ENCODE results near the gene CALCA. TPM values are rescaled to one million over a fixed set of nuclear protein-coding genes. Genes with fewer than 3 reads are reported as not detected.

CALCA gene
- total RNA-seq, 2 experiments from 2014 or later: not detected

DNA sequence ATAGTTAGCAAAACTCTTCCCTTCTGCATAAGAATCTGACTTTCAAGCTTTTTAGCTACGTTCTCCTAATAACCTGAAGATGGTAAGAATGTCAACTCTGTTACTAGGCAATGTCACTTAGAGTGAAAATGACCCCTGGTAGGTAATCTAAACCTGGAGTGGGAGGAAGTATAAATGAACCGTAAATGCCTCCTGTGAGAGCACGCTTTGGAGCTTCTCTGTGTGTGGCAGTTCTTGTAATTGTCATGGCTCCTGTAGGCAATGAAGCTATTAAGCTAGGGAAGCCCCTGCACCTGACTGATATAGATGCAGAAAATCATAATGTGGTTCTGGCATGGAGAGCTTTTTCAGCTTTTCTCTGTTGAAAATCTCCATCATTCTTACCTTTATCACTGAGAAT is 29.4 kb downstream of the CALCA start:
- no peaks in the 10 kb centered on the region for H3K79me2 ChIP-seq (ENCODE audit: insufficient read depth, low read depth, low read length)
- CTCF ChIA-PET (ENCODE audit: unreplicated experiment): no interaction called here
- no peak overlapping the region for H3K4me3 ChIP-seq (ENCODE audit: low read depth, low read length, poor library complexity, severe bottlenecking)
- DNase-seq (ENCODE audit: low spot score): no peak
- no peak overlapping the region for H3K4me2 ChIP-seq (ENCODE audit: low read length)
- H2AFZ ChIP-seq (ENCODE audit: low read length): no peak overlapping the region
- H3K4me1 ChIP-seq (ENCODE audit: insufficient read depth, low read length, poor library complexity, severe bottlenecking): no peaks in the 10 kb centered on the region
- H3K9me2 ChIP-seq (ENCODE audit: insufficient read depth, low read length): no peaks in the 10 kb centered on the region
- POLR2A ChIA-PET: no interaction called here
- no TSS peak for BruUV-seq (replicated peaks)
- intact Hi-C loops (cut with micrococcal nuclease; ENCODE audit: unreplicated experiment): no loop called here
- TF ChIP-seq, protein P1, sequence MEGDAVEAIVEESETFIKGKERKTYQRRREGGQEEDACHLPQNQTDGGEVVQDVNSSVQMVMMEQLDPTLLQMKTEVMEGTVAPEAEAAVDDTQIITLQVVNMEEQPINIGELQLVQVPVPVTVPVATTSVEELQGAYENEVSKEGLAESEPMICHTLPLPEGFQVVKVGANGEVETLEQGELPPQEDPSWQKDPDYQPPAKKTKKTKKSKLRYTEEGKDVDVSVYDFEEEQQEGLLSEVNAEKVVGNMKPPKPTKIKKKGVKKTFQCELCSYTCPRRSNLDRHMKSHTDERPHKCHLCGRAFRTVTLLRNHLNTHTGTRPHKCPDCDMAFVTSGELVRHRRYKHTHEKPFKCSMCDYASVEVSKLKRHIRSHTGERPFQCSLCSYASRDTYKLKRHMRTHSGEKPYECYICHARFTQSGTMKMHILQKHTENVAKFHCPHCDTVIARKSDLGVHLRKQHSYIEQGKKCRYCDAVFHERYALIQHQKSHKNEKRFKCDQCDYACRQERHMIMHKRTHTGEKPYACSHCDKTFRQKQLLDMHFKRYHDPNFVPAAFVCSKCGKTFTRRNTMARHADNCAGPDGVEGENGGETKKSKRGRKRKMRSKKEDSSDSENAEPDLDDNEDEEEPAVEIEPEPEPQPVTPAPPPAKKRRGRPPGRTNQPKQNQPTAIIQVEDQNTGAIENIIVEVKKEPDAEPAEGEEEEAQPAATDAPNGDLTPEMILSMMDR (conservative IDR thresholded peaks at IDR 0.05; ENCODE audit: low read length): no peak
- no peaks in the 10 kb centered on the region for H4K20me1 ChIP-seq (ENCODE audit: insufficient read depth, low read length)
- H3K36me3 ChIP-seq (ENCODE audit: insufficient read depth, low read length): no peaks in the 10 kb centered on the region
- no peak overlapping the region for H3K27ac ChIP-seq (ENCODE audit: low read depth, low read length, poor library complexity, severe bottlenecking)
- H3K9me3 ChIP-seq (ENCODE audit: low read length): no peaks in the 10 kb centered on the region

DNA sequence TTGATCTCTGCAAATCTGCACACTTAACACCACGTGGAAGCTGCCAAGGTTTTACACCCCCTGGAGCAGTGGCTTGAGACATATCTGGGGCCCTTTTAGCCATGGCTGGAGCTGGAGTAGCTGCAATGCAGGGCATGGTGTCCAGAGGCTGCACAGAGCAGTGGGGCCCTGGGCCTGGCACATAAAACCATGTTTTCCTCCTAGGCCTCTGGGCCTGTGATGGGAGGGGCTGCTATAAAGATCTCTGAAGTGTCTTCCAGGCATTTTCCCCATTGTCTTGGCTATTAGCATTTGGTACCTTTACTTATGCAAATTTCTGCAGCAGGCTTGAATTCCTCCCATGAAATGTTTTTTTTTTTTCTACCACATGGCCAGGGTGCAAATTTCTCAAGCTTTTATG is 33.2 kb downstream of the CALCA start:
- Histone ChIP-seq H3K27ac (ENCODE audit: low read depth, low read length, poor library complexity, severe bottlenecking) (no peak overlapping the region), H3K9me2 (ENCODE audit: insufficient read depth, low read length) (no peaks in the 10 kb centered on the region), H3K9me3 (ENCODE audit: low read length) (no peaks in the 10 kb centered on the region), H4K20me1 (ENCODE audit: insufficient read depth, low read length) (no peaks in the 10 kb centered on the region), H3K4me1 (ENCODE audit: insufficient read depth, low read length, poor library complexity, severe bottlenecking) (no peaks in the 10 kb centered on the region), H3K4me3 (ENCODE audit: low read depth, low read length, poor library complexity, severe bottlenecking) (no peak overlapping the region), H3K36me3 (ENCODE audit: insufficient read depth, low read length) (no peaks in the 10 kb centered on the region), H2AFZ (ENCODE audit: low read length) (no peak overlapping the region), H3K4me2 (ENCODE audit: low read length) (no peak overlapping the region), H3K79me2 (ENCODE audit: insufficient read depth, low read depth, low read length) (no peaks in the 10 kb centered on the region)
- ChIA-PET CTCF (ENCODE audit: unreplicated experiment) (no interaction called here), POLR2A (no interaction called here)
- intact Hi-C loops (cut with micrococcal nuclease; ENCODE audit: unreplicated experiment): no loop called here
- no TSS peak for BruUV-seq (replicated peaks)
- no peak for DNase-seq (ENCODE audit: low spot score)
- no peak for TF ChIP-seq EZH2phosphoT487 (IDR thresholded peaks at IDR 0.05; ENCODE audit: borderline replicate concordance, low read depth, low read length)
- TF ChIP-seq, protein P1 (conservative IDR thresholded peaks at IDR 0.05; ENCODE audit: low read length): no peak

DNA sequence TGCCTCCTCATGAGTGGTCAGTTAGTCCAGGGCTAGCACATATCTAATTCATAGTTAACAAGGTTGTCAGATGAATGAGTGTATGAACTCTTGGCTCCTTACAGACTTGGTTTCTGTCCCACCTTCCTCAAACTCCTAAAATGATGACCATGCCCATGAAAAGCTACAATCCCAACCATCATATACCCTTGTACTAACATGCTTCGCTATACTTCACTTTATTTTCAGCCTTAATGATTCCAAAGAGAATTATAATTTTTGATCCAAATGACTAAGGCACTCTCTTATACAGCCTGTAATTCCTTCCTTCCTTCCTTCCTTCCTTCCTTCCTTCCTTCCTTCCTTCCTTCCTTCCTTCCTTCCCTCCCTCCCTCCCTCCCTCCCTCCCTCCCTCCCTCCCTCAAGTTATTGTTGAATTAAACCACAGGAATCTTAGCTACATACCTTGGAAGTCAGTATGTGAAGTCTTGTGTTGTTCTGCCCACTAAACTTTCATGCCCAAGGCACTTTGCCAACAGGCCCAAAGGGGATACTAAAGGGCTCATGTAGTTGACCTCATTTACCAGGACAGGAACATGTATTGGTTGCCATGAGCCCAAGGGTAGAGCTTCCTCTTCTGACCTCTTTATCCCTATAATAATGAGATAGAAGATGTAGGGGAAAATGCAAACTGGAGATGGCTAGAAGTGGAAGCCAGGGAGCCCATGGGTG is 37.4 kb downstream of the CALCA start:
- no peaks in the 10 kb centered on the region for H4K20me1 ChIP-seq (ENCODE audit: insufficient read depth, low read length)
- H3K9me3 ChIP-seq (ENCODE audit: low read length): no peaks in the 10 kb centered on the region
- no peaks in the 10 kb centered on the region for H3K4me1 ChIP-seq (ENCODE audit: insufficient read depth, low read length, poor library complexity, severe bottlenecking)
- H3K27ac ChIP-seq (ENCODE audit: low read depth, low read length, poor library complexity, severe bottlenecking): no peak overlapping the region
- intact Hi-C loops (cut with micrococcal nuclease; ENCODE audit: unreplicated experiment): no loop called here
- no peaks in the 10 kb centered on the region for H3K9me2 ChIP-seq (ENCODE audit: insufficient read depth, low read length)
- CTCF ChIA-PET (ENCODE audit: unreplicated experiment): no interaction called here
- H2AFZ ChIP-seq (ENCODE audit: low read length): no peak overlapping the region
- no peaks in the 10 kb centered on the region for H3K36me3 ChIP-seq (ENCODE audit: insufficient read depth, low read length)
- no peak for DNase-seq (ENCODE audit: low spot score)
- no peak overlapping the region for H3K4me3 ChIP-seq (ENCODE audit: low read depth, low read length, poor library complexity, severe bottlenecking)
- H3K79me2 ChIP-seq (ENCODE audit: insufficient read depth, low read depth, low read length): no peaks in the 10 kb centered on the region
- H3K4me2 ChIP-seq (ENCODE audit: low read length): no peak overlapping the region
- no peak for TF ChIP-seq EZH2phosphoT487 (IDR thresholded peaks at IDR 0.05; ENCODE audit: borderline replicate concordance, low read depth, low read length)
- TF ChIP-seq, protein P1 (conservative IDR thresholded peaks at IDR 0.05; ENCODE audit: low read length): no peak
- no TSS peak for BruUV-seq (replicated peaks)
- POLR2A ChIA-PET: no interaction called here
